Sigmoid colon (tissue), 4 donors: ENCODE results near the gene OR5H15.

ENCODE experiments used
- CTCF ChIP-seq, 4 experiments: fragments of 450-650 bp in 3 of 4; fragments of 200-600 bp in 1 of 4; IDR thresholded peaks; one replicate each; pipeline ENCODE4 v1.5.1; 2016 to 2019; ENCODE audit warnings: antibody characterized with exemption in 4 of 4, mild to moderate bottlenecking in 3 of 4, moderate library complexity in 2 of 4
- EP300 ChIP-seq, 4 donors: sonication (generic); formaldehyde crosslinking; IDR thresholded peaks; one replicate each; pipeline ENCODE4 v1.6.1; 2017; ENCODE audit warnings: antibody characterized with exemption in 4 of 4

- TF ChIP-seq CTCF (IDR thresholded peaks at IDR 0.05) (no peak), EP300 (IDR thresholded peaks at IDR 0.05) (no peak)
Observed at GRCh38 chr3:98147179-98147578, 19.3 kb upstream of the OR5H15 start, which contains the start of gene OR5H14.
